Fibroblast of lung (primary cell): ENCODE data around the gene CSF2. TPM values are rescaled to one million over a fixed set of nuclear protein-coding genes. Genes with fewer than 3 reads are reported as not detected.

ENCODE experiments used
- DNase-seq, 2 donors: peaks; one replicate each; pipeline versions ENCODE4 v3.0.0 to v3.0.0-alpha.2; 2010; ENCODE audit warnings: low read depth in 2 of 2
- H2AFZ ChIP-seq: 2 replicates; pipeline ENCODE4 v1.5.1; 2012; ENCODE audit warnings: low read length, control low read depth, inconsistent platforms
- H3K27ac ChIP-seq: 2 replicates; pipeline ENCODE4 v1.5.1; 2011; ENCODE audit warnings: low read length, control low read depth; ENCODE audit not compliant: insufficient read depth
- H3K27me3 ChIP-seq: 2 replicates; pipeline ENCODE4 v1.5.1; 2011; ENCODE audit warnings: mild to moderate bottlenecking, low read length; ENCODE audit not compliant: control insufficient read depth, insufficient read depth
- H3K36me3 ChIP-seq: 2 replicates; pipeline ENCODE4 v1.5.1; 2011; ENCODE audit warnings: low read length; ENCODE audit not compliant: control insufficient read depth, insufficient read depth
- H3K4me1 ChIP-seq: 2 replicates; pipeline ENCODE4 v1.5.1; 2011; ENCODE audit warnings: low read length; ENCODE audit not compliant: control insufficient read depth, insufficient read depth; ENCODE audit errors: extremely low read depth
- H3K4me2 ChIP-seq: 2 replicates; pipeline ENCODE4 v1.5.1; 2011; ENCODE audit warnings: low read length, control low read depth; ENCODE audit not compliant: insufficient read depth; ENCODE audit errors: extremely low read depth
- H3K4me3 ChIP-seq, 4 experiments: fragments of 200-600 bp in 1 of 4; sonication (generic) in 1 of 4; replicated peaks in 1 of 4; 2 replicates each; pipeline ENCODE4 v1.5.1; 2011 to 2016; ENCODE audit warnings: low read length in 4 of 4, low read depth in 3 of 4, mild to moderate bottlenecking in 3 of 4, control low read depth in 2 of 4, inconsistent platforms in 1 of 4, mixed read lengths in 1 of 4; ENCODE audit not compliant: insufficient read depth in 1 of 4; ENCODE audit errors: control extremely low read depth in 1 of 4
- H3K79me2 ChIP-seq: 2 replicates; pipeline ENCODE4 v1.5.1; 2012; ENCODE audit warnings: mild to moderate bottlenecking, low read length, inconsistent platforms; ENCODE audit not compliant: control insufficient read depth, insufficient read depth
- H3K9ac ChIP-seq: 2 replicates; pipeline ENCODE4 v1.5.1; 2011; ENCODE audit warnings: mild to moderate bottlenecking, low read length, control low read depth; ENCODE audit not compliant: insufficient read depth
- H3K9me3 ChIP-seq: 2 replicates; pipeline ENCODE4 v1.5.1; 2012; ENCODE audit warnings: low read depth, low read length; ENCODE audit not compliant: control insufficient read depth, insufficient read depth
- H4K20me1 ChIP-seq: 2 replicates; pipeline ENCODE4 v1.5.1; 2011; ENCODE audit warnings: low read length; ENCODE audit not compliant: control insufficient read depth, insufficient read depth; ENCODE audit errors: extremely low read depth
- EZH2 ChIP-seq: IDR thresholded peaks from 2 replicates; pipeline ENCODE4 v1.5.1; 2012; ENCODE audit warnings: low read length, control low read depth, mild to moderate bottlenecking; ENCODE audit errors: missing control alignments
- polyA plus RNA-seq, 2 donors: library from polyadenylated mRNA; depleted of rRNA in 1 of 2; stranded (reverse) in 1 of 2; unstranded in 1 of 2; fragments of >200 nt; gene quantifications; 2 replicates each; pipeline ENCODE4 v1.2.1, GENCODE V29; 2011 to 2012; ENCODE audit warnings: missing spikeins in 1 of 2
- total RNA-seq: library from RNA; depleted of rRNA; stranded (reverse); fragments of >200 nt; gene quantifications from 2 replicates; pipeline ENCODE4 v1.2.1, GENCODE V29; 2014
- TF ChIP-seq, protein P1 (sequence below), 2 donors: IDR thresholded peaks in 1 of 2; conservative IDR thresholded peaks in 1 of 2; 1 replicate in 1 of 2; 2 replicates in 1 of 2; pipeline ENCODE4 v1.5.1; 2011 to 2012; ENCODE audit warnings: low read length in 2 of 2, control low read depth in 1 of 2, inconsistent platforms in 1 of 2, low read depth in 1 of 2, mild to moderate bottlenecking in 1 of 2

CSF2 gene
- total and polyA plus RNA-seq, 2 donors (not counting 1 experiment from before 2014, with no cell fraction given) = 0.09 to 0.66 TPM

DNA sequence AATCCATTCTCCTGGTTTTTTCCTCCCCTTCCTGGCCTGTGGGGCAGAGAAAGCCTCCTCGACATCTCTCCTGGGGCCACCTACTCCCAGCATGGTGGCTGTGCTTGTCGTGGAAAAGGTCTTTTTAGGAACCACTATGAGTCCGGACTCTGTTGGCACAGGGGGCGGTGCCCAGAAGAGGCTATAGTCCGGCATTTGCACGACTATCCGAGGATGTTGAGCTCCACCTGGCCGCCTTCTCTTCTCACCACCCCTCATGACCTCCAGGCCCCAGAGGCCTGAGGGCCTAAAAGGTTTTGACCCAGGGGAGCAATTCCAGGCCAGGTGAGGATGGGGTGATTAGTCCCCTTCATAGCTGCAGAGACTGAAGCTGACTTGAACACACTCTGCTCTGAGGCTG, 14.1 kb downstream of the CSF2 start:
- H3K36me3 ChIP-seq = no peaks in the 10 kb centered on the region
- no peaks in the 10 kb centered on the region for H4K20me1 ChIP-seq
- no peaks in the 10 kb centered on the region for H3K9me3 ChIP-seq
- no peak overlapping the region for H3K4me3 ChIP-seq
- no peaks in the 10 kb centered on the region for H3K79me2 ChIP-seq
- H3K27me3 ChIP-seq = no peaks in the 10 kb centered on the region
- H2AFZ ChIP-seq = no peak overlapping the region
- no peak overlapping the region for H3K27ac ChIP-seq
- no peak for TF ChIP-seq EZH2
- TF ChIP-seq, protein P1, sequence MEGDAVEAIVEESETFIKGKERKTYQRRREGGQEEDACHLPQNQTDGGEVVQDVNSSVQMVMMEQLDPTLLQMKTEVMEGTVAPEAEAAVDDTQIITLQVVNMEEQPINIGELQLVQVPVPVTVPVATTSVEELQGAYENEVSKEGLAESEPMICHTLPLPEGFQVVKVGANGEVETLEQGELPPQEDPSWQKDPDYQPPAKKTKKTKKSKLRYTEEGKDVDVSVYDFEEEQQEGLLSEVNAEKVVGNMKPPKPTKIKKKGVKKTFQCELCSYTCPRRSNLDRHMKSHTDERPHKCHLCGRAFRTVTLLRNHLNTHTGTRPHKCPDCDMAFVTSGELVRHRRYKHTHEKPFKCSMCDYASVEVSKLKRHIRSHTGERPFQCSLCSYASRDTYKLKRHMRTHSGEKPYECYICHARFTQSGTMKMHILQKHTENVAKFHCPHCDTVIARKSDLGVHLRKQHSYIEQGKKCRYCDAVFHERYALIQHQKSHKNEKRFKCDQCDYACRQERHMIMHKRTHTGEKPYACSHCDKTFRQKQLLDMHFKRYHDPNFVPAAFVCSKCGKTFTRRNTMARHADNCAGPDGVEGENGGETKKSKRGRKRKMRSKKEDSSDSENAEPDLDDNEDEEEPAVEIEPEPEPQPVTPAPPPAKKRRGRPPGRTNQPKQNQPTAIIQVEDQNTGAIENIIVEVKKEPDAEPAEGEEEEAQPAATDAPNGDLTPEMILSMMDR (conservative IDR thresholded peaks at IDR 0.05 in 1 of 2, IDR thresholded peaks at IDR 0.05 in 1 of 2; ENCODE audit: low read depth in 1 of 2, low read length in 2 of 2) = no peak
- no peak for DNase-seq
- no peak overlapping the region for H3K9ac ChIP-seq
- H3K4me1 ChIP-seq = peaks cover 19% of the 10 kb centered on the region
- no peak overlapping the region for H3K4me2 ChIP-seq

DNA sequence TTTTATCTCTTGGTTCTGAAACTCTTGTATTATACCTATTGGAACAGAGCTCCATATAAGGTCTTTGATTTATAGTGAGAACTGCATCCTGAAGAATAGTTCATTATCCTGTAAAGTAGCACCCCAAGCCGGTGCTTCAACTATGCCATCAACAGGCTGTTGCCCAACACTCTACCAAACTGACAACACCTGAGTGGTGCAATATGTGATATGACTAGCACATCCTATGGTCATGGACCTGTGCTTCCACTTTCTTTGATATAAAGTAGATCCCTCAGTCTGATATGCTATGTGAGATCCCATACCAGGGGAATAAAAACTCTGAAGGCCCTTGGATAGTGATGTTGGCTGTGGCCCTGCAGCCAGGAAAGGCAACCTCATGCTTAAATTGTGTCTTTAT, 15.8 kb downstream of the CSF2 start:
- Histone ChIP-seq H3K27ac (no peak overlapping the region), H2AFZ (no peak overlapping the region), H3K4me3 (no peak overlapping the region), H3K9me3 (no peaks in the 10 kb centered on the region), H3K79me2 (no peaks in the 10 kb centered on the region), H3K9ac (no peak overlapping the region), H3K4me1 (peaks cover 24% of the 10 kb centered on the region), H4K20me1 (no peaks in the 10 kb centered on the region), H3K27me3 (no peaks in the 10 kb centered on the region), H3K4me2 (no peak overlapping the region), H3K36me3 (no peaks in the 10 kb centered on the region)
- DNase-seq = no peak
- no peak for TF ChIP-seq EZH2

DNA sequence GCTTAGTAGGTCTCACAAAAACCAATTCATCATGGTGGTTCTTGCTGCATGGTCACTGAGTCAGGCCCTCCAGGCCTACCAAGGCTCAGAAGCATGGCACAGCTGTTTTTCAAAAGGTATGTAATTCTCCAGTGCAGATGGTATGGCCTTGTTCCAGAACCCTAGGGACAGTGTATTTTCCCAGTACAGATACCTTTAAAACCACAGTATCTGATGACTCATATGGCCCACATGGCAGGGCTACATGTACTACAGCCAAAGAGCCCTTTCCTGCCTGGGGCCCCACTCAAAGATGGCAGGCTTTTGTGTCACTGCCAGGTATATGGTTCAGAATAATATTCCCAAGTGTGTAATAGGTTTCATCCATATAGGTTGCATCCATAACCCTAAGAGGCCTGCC, 16.5 kb downstream of the CSF2 start:
- Histone ChIP-seq H4K20me1 (no peaks in the 10 kb centered on the region), H3K4me1 (peaks cover 30% of the 10 kb centered on the region), H3K4me3 (no peak overlapping the region), H2AFZ (no peak overlapping the region), H3K9me3 (no peaks in the 10 kb centered on the region), H3K9ac (no peak overlapping the region), H3K27ac (no peak overlapping the region), H3K79me2 (no peaks in the 10 kb centered on the region), H3K36me3 (no peaks in the 10 kb centered on the region), H3K27me3 (no peaks in the 10 kb centered on the region), H3K4me2 (no peak overlapping the region)
- DNase-seq = peak; percentile 82 to 93
- TF ChIP-seq, protein P1 (conservative IDR thresholded peaks at IDR 0.05 in 1 of 2, IDR thresholded peaks at IDR 0.05 in 1 of 2; ENCODE audit: low read depth in 1 of 2, low read length in 2 of 2) = no peak
- no peak for TF ChIP-seq EZH2
